ENCODE measurements around the gene SPATA46. TPM values are rescaled to one million over a fixed set of nuclear protein-coding genes. Genes with fewer than 3 reads are reported as not detected.

The SPATA46 gene
- total and polyA plus RNA-seq, 2 donors (not counting 3 experiments of a cell fraction or from before 2014, with no cell fraction given): not detected

DNA sequence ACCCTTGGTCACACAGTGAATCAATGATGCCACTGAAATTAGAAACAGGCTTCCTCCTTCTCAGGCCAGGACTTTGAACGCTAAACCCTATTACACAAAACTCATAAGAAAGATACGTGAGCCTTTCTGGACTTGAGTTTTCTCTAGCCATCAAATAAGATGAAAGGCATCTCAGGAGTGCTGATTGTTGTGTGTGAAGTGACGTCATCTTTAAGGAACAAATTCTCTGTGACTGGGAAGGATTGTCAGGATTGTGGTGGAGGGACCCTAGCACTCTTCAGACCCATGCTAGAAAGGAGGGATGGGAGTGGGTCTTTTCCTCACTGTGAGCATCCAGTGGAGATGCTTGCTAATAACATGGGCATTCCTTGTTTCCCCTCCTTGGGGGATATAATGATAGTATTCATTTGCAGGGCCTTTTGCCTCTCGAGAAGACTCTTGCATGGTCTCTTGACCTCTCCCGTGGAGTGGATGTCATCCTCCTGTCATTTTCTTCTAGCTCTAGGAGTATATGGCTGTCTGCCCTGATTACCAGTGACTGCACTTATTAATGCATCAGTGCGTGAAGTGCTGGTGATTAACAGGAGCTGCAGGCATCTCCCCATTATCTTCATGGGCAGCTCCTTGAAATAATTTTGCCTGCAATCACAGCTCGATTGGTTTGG is 39.9 kb downstream of the SPATA46 start:
- H3K9ac ChIP-seq (replicated peaks; ENCODE audit: extremely low read depth, insufficient read depth, low read length): no peak overlapping the region
- H3K27me3 ChIP-seq (ENCODE audit: control insufficient read depth in 2 of 2, insufficient read depth in 2 of 2, low read length in 2 of 2): no peaks in the 10 kb centered on the region
- H4K20me1 ChIP-seq (replicated peaks; ENCODE audit: control insufficient read depth, extremely low read depth, insufficient read depth, low read length): no peaks in the 10 kb centered on the region
- no peaks in the 10 kb centered on the region for H3K79me2 ChIP-seq (ENCODE audit: control insufficient read depth, insufficient read depth, low read length)
- TF ChIP-seq FOS (IDR thresholded peaks at IDR 0.05; ENCODE audit: borderline replicate concordance, insufficient read depth, low read length) (no peak), JUN (IDR thresholded peaks at IDR 0.05; ENCODE audit: borderline replicate concordance, insufficient read depth, insufficient read length, low read depth) (no peak), GATA2 (IDR thresholded peaks at IDR 0.05; ENCODE audit: insufficient read depth, insufficient read length, low read depth, low read length) (no peak), POLR2AphosphoS5 (IDR thresholded peaks at IDR 0.05; ENCODE audit: insufficient read depth, low read depth, low read length) (no peak), EZH2 (IDR thresholded peaks at IDR 0.05; ENCODE audit: borderline replicate concordance, low read depth, low read length, severe bottlenecking) (no peak), POLR2A (IDR thresholded peaks at IDR 0.05; ENCODE audit: low read depth, low read length) (no peak), MYC (IDR thresholded peaks at IDR 0.05; ENCODE audit: low read depth, low read length) (no peak)
- TF ChIP-seq, protein P1, sequence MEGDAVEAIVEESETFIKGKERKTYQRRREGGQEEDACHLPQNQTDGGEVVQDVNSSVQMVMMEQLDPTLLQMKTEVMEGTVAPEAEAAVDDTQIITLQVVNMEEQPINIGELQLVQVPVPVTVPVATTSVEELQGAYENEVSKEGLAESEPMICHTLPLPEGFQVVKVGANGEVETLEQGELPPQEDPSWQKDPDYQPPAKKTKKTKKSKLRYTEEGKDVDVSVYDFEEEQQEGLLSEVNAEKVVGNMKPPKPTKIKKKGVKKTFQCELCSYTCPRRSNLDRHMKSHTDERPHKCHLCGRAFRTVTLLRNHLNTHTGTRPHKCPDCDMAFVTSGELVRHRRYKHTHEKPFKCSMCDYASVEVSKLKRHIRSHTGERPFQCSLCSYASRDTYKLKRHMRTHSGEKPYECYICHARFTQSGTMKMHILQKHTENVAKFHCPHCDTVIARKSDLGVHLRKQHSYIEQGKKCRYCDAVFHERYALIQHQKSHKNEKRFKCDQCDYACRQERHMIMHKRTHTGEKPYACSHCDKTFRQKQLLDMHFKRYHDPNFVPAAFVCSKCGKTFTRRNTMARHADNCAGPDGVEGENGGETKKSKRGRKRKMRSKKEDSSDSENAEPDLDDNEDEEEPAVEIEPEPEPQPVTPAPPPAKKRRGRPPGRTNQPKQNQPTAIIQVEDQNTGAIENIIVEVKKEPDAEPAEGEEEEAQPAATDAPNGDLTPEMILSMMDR (IDR thresholded peaks at IDR 0.05; ENCODE audit: extremely low read depth in 1 of 2, insufficient read depth in 1 of 2, low read depth in 1 of 2, low read length in 2 of 2): no peak
- TF ChIP-seq, protein P2, sequence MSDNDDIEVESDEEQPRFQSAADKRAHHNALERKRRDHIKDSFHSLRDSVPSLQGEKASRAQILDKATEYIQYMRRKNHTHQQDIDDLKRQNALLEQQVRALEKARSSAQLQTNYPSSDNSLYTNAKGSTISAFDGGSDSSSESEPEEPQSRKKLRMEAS (IDR thresholded peaks at IDR 0.05; ENCODE audit: insufficient read depth, insufficient read length): no peak
- no peaks in the 10 kb centered on the region for H3K9me1 ChIP-seq (replicated peaks; ENCODE audit: control insufficient read depth, extremely low read depth, insufficient read depth, low read length)
- CTCF ChIA-PET: interaction anchor here (0.5 kb wide), 1 partner anchor 281 kb away, joined by 3 read pairs; no protein-coding TSS in a partner anchor
- DNase-seq (ENCODE audit: low read depth, low spot score): no peak
- intact Hi-C loops (cut with micrococcal nuclease): no loop called here
- FAIRE-seq: no peak
- H3K4me1 ChIP-seq (ENCODE audit: control insufficient read depth, extremely low read depth, insufficient read depth, low read length): no peaks in the 10 kb centered on the region
- no peak overlapping the region for H3K4me2 ChIP-seq (ENCODE audit: insufficient read depth, low read length)
- no peaks in the 10 kb centered on the region for H3K36me3 ChIP-seq (ENCODE audit: control insufficient read depth in 2 of 2, extremely low read depth in 1 of 2, insufficient read depth in 2 of 2, low read length in 2 of 2)
- dilution Hi-C loops (cut with MboI; ENCODE audit: extremely low pct_ligation_motif_present, low sequenced_read_pairs): no loop called here
- H2AFZ ChIP-seq (ENCODE audit: low read depth, low read length): no peak overlapping the region
- H3K27ac ChIP-seq (ENCODE audit: insufficient read depth, low read depth, low read length): no peak overlapping the region
- no peak overlapping the region for H3K4me3 ChIP-seq (replicated peaks in 1 of 3; ENCODE audit: insufficient read depth in 1 of 3, low read depth in 1 of 3, low read length in 3 of 3)
- POLR2A ChIA-PET: no interaction called here
- BruUV-seq (replicated peaks): no TSS peak
- H3K9me3 ChIP-seq (replicated peaks; ENCODE audit: control insufficient read depth, insufficient read depth, low read length): no peaks in the 10 kb centered on the region
